Activated naive CD8-positive, alpha-beta T cell treated with anti-CD3 and anti-CD28 coated beads for 36 hours (primary cell): ENCODE results near the gene GNAT2. TPM values are rescaled to one million over a fixed set of nuclear protein-coding genes. Genes with fewer than 3 reads are reported as not detected.

Experiments used
- DNase-seq: peaks from one replicate; pipeline ENCODE4 v3.0.0; 2021
- H3K27ac Mint-ChIP-seq: one replicate; pipeline ENCODE4 v1.8.0; 2022; ENCODE audit warnings: mild to moderate bottlenecking, moderate library complexity, mixed read lengths
- H3K27me3 Mint-ChIP-seq: one replicate; pipeline ENCODE4 v1.8.0; 2022; ENCODE audit warnings: mild to moderate bottlenecking, mixed read lengths
- H3K36me3 Mint-ChIP-seq: one replicate; pipeline ENCODE4 v1.8.0; 2021; ENCODE audit warnings: mild to moderate bottlenecking, mixed read lengths
- H3K4me1 Mint-ChIP-seq: one replicate; pipeline ENCODE4 v1.8.0; 2021; ENCODE audit warnings: mixed read lengths
- H3K4me3 Mint-ChIP-seq: one replicate; pipeline ENCODE4 v1.8.0; 2022; ENCODE audit warnings: mild to moderate bottlenecking, moderate library complexity, mixed read lengths
- H3K9me3 Mint-ChIP-seq: one replicate; pipeline ENCODE4 v1.8.0; 2022; ENCODE audit warnings: mixed read lengths
- total RNA-seq, 2 experiments: library from RNA; stranded (reverse); gene quantifications; one replicate each; pipeline ENCODE4 v1.2.3, GENCODE V29; 2021

Gene GNAT2
- total RNA-seq, 2 experiments from 2014 or later, result 0.64 to 0.91 TPM

DNA sequence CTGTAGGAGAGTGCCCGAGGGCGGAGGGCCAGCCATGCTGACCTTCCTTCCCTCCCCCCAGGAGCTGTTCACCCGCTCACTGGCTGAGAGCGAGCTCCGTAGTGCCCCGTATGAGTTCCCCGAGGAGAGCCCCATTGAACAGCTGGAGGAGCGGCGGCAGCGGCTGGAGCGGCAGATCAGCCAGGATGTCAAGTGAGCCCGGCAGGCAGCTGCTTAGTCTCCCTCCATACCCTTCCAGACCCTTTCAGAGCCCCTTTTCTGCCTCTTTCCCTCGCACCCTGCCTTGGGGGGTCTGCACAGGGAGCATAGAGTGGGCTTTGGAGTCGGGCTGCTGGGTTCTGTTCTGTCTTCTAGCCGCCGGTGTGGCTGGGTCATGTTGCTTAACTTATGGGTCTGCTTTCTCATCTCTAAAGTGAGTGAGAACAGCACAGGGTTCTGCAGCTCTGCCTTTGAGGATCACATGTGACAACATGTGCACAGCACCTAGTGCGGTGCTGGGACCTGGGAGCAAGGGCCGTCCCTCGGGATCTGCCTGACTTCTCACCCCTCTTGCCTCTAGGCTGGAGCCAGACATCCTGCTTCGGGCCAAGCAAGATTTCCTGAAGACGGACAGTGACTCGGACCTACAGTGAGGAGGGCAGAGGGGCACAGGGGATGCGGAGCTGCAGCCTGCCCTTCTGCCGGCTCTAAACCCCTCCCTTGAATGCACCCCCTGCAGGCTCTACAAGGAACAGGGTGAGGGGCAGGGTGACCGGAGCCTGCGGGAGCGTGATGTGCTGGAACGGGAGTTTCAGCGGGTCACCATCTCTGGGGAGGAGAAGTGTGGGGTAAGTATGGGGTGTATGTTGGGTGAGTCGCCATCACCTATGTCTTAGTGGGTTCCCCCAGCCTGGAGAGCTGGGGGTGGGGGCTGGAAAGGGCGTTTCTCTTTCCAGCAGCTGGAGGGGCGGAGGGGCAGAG, 6.5 kb upstream of the GNAT2 start:
- Mint-ChIP-seq H3K27me3 (no peaks in the 10 kb centered on the region), H3K4me3 (no peak overlapping the region), H3K4me1 (peaks cover 27% of the 10 kb centered on the region), H3K27ac (no peak overlapping the region), H3K36me3 (peaks cover 16% of the 10 kb centered on the region), H3K9me3 (no peaks in the 10 kb centered on the region)
- DNase-seq, result no peak

DNA sequence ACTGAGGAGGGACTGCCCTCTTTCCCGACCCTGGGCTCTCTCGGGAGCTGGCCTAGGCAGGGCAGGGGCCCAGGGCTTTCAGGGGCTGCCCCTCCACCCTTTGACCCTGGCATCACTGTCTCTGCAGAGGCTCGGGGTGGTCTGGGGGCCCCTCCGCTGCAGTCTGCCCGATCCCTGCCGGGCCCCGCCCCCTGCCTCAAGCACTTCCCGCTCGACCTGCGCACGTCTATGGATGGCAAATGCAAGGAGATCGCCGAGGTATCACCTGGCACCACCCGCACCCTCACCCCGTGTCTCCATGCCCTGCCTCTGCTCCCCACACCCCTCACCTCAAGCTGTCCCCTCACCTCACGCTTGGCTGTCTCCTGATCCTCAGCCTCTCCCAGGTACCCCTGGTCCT, 5.8 kb upstream of the GNAT2 start:
- Mint-ChIP-seq H3K27ac (no peak overlapping the region), H3K36me3 (peaks cover 16% of the 10 kb centered on the region), H3K4me1 (peaks cover 27% of the 10 kb centered on the region), H3K9me3 (no peaks in the 10 kb centered on the region), H3K27me3 (no peaks in the 10 kb centered on the region), H3K4me3 (no peak overlapping the region)
- no peak for DNase-seq

DNA sequence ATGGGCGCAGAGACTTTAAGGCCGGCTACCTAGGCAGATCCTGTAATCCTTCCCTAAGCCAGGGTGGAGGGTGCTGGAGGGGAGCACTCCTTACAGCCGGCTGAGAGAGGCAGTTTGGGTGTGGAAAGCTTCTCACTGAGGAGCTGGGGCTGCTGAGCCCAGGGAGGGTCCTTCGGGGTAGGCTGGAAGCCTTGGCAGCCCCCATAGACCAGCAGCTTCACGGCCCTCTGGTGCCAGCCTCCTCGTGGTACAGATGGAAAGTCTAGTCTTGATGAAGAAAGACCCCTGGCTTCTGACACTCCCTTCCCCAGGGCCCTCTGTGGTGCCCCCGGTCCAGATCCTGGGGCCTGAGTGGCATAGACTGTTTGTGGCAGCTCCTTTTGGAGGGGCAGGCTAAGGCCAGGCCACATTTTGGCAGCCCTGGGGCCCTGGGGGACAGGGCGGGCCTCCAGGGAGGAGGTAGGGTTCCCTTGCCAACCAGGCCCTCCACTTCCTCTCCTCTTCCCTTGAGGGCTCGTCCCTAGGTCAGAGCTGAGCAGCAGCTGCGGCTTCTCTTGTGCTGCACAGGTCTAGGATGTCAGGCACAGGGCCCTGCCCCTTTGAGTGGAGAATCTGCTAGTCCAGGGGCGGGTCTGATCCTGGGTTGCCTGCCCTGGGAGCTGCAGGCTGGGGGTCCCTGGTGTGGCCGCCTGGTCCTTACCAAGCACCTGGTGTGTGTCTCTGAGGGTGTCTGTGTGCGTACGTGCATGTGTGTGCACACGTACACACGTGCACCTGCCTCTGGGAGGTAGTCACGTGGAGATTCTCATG, 5.0 kb upstream of the GNAT2 start:
- no peaks in the 10 kb centered on the region for H3K9me3 Mint-ChIP-seq
- H3K4me1 Mint-ChIP-seq, result peaks cover 27% of the 10 kb centered on the region
- no peaks in the 10 kb centered on the region for H3K27me3 Mint-ChIP-seq
- H3K4me3 Mint-ChIP-seq, result peak overlapping the region; percentile 29
- no peak for DNase-seq
- peaks cover 16% of the 10 kb centered on the region for H3K36me3 Mint-ChIP-seq
- peak overlapping the region; percentile 67 for H3K27ac Mint-ChIP-seq

DNA sequence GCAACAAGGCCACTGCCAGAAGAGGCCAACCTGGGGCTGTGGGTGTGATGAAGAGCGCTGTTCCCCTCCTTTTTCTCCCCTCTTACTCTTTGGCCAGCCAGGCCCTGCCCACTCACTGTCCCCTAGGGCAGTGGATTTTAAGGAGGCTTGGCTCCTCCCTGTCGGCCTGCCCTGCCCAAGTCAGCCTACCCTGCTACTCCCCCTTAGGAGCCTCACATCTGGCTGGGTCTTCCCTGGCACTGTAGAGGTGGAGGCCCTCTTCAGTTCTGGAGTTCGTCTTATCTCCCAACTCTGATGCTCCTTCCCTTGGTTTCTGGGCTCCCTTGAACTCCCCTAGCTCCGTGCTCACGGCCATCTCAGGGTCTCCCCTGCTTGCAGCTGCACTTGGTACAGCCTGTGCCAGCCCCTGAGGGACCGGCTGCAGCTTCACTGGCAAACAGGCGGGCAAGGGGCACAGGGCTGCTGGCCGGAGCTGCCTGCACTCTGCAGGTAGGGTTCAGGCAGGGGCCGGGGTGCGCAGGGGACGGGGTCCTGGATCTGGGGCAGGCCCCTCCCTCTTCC, 4.3 kb upstream of the GNAT2 start:
- peaks cover 31% of the 10 kb centered on the region for H3K4me1 Mint-ChIP-seq

DNA sequence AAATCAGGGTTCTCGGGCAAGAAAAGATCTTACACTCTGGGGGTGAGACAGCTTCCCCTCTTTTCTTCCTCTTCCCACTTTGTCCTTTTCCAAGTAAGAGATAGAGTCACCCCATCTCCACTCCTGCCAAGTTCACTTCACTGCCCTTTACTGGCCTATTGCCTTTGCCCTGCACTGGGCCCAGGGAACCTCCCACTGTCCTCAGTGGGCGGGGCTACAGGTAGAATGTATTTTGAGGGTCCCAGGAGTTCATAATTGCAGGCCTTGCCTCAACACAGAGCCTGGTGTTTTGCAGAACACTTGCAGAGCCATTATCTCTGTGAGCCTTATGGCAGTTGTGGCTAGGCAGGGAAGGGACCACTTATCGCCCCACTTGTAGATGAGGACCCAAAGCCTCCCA, 3.5 kb upstream of the GNAT2 start:
- no peak for DNase-seq
- Mint-ChIP-seq H3K9me3 (no peaks in the 10 kb centered on the region), H3K27ac (peak overlapping the region; percentile 38), H3K4me3 (peak overlapping the region; percentile 96), H3K4me1 (peaks cover 34% of the 10 kb centered on the region), H3K36me3 (peaks cover 14% of the 10 kb centered on the region), H3K27me3 (no peaks in the 10 kb centered on the region)

More for the DNA sequence above, 4.3 kb upstream of the GNAT2 start:
- H3K36me3 Mint-ChIP-seq, result peaks cover 14% of the 10 kb centered on the region
- H3K4me3 Mint-ChIP-seq, result peak overlapping the region; percentile 59
- H3K27ac Mint-ChIP-seq, result peak overlapping the region; percentile 25
- no peaks in the 10 kb centered on the region for H3K9me3 Mint-ChIP-seq
- H3K27me3 Mint-ChIP-seq, result no peaks in the 10 kb centered on the region
- no peak for DNase-seq

DNA sequence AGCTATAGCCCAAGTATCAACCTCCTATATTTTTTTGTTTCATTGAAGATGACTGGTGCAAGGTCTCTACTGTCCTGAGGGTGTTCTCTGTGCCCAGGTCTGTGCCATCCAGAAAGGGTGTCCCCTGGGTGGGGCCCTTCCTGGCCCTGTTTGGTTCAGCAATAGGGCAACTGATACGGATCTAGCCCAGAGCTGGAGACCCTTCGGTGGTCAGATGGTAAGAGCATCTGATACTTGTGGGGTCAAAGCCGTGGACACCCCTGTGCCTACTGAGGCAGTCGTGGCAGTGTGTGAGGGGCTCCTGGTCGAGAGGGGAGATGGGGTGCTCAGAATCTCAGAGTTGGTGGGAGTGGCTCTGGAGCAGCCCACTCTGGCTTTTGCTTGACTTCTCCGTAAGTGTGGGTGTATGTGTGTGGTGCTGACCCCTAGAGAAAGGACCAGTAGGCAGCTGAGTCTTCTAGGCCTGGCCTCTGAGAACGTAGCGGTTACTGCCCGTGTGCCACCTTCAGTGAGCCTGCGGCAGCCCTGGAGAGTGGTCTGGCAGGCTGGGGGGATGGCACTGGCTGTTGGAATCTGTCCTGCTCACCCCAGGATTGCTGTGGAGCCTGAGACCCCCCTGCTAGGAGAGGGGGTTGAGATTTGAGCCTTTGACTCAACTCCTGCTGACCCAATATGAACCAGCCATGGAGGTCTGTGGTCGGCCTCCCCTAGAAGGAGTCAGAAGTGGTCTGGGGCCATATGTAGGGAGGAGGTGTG, 2.9 kb upstream of the GNAT2 start:
- no peaks in the 10 kb centered on the region for H3K27me3 Mint-ChIP-seq
- H3K4me3 Mint-ChIP-seq, result peak overlapping the region; percentile 96
- DNase-seq, result no peak
- H3K27ac Mint-ChIP-seq, result peak overlapping the region; percentile 96
- peaks cover 14% of the 10 kb centered on the region for H3K36me3 Mint-ChIP-seq
- peaks cover 39% of the 10 kb centered on the region for H3K4me1 Mint-ChIP-seq
- no peaks in the 10 kb centered on the region for H3K9me3 Mint-ChIP-seq

DNA sequence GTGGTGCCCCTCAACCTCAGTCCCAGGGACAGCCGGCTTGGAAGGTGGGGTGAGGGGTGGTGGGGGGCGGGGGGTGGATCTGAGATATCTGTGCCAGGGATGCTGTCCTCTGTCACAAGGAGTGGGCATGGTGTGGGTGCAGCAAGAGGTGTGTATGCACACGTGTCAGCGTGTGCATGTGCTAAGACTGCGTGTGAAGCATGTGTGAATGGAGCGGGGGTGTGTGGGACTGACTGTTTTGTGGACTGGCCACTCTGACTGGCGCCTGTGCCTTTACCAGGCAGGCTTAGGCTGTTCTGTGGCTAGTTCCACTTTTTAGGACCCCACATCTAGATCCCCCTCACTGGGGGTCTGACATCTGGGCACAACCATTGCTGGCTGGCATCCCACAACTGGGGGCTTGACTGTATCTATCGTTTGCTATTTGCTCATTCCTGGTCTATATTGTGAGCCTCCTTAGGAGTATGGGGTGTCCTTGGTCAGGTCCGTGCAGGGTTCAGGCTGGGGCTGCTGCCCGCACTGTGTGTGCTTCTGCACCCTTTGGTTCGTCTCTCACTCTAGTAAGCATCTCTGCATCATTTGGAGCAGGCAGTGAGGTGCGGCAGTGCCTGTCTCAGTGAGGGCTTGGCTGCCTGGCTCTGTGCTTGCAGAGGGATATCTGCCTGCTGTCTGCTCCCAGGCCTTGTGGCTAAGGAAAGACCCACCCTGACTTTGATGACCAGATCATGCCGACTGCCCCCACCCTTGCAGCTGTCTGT, 2.1 kb upstream of the GNAT2 start:
- Mint-ChIP-seq H3K4me1 (peaks cover 43% of the 10 kb centered on the region), H3K27ac (peak overlapping the region; percentile 96), H3K36me3 (peaks cover 14% of the 10 kb centered on the region), H3K27me3 (no peaks in the 10 kb centered on the region), H3K4me3 (peak overlapping the region; percentile 96), H3K9me3 (no peaks in the 10 kb centered on the region)
- no peak for DNase-seq

DNA sequence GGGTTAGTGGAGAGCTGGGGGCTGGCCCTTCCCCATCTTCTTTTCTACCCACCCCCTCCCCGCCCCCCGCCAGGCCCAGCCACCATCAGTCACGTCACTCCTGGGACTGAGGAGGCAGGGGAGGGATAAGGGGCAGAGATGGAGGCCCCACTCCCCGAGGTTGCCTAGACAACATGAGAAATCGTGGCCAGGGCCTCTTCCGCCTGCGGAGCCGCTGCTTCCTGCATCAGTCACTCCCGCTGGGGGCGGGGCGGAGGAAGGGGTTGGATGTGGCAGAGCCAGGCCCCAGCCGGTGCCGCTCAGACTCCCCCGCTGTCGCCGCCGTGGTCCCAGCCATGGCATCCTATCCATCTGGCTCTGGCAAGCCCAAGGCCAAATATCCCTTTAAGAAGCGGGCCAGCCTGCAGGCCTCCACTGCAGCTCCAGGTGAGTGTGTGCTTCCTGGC, 1.4 kb upstream of the GNAT2 start:
- H3K27ac Mint-ChIP-seq, result peak overlapping the region; percentile 96
- DNase-seq, result peak; percentile 98
- H3K36me3 Mint-ChIP-seq, result peaks cover 14% of the 10 kb centered on the region
- peaks cover 50% of the 10 kb centered on the region for H3K4me1 Mint-ChIP-seq
- no peaks in the 10 kb centered on the region for H3K9me3 Mint-ChIP-seq
- peak overlapping the region; percentile 96 for H3K4me3 Mint-ChIP-seq
- H3K27me3 Mint-ChIP-seq, result no peaks in the 10 kb centered on the region

DNA sequence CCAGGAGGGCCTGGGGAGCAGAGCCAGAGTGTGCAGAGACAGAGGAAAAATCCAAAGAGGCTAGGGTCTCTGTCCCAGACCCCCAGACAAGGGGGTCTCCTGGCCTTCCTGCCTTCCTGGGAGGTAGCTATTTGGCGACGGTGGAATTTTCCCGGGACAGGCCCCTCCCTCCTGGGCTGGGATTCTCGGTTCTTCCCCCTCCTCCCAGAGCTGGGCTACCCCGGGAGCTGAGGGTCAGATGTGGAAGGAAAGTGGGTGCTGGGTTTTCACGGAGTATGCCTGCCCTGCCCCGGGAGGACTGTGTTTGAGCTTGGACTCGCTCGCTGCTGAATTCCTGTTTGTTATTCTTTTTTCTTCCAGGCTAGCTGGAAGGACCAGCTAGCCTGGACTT, 980 bp upstream of the GNAT2 start:
- Mint-ChIP-seq H3K4me1 (peaks cover 52% of the 10 kb centered on the region), H3K9me3 (no peaks in the 10 kb centered on the region), H3K27me3 (no peaks in the 10 kb centered on the region), H3K4me3 (peak overlapping the region; percentile 96), H3K27ac (peak overlapping the region; percentile 96), H3K36me3 (peaks cover 14% of the 10 kb centered on the region)
- no peak for DNase-seq

DNA sequence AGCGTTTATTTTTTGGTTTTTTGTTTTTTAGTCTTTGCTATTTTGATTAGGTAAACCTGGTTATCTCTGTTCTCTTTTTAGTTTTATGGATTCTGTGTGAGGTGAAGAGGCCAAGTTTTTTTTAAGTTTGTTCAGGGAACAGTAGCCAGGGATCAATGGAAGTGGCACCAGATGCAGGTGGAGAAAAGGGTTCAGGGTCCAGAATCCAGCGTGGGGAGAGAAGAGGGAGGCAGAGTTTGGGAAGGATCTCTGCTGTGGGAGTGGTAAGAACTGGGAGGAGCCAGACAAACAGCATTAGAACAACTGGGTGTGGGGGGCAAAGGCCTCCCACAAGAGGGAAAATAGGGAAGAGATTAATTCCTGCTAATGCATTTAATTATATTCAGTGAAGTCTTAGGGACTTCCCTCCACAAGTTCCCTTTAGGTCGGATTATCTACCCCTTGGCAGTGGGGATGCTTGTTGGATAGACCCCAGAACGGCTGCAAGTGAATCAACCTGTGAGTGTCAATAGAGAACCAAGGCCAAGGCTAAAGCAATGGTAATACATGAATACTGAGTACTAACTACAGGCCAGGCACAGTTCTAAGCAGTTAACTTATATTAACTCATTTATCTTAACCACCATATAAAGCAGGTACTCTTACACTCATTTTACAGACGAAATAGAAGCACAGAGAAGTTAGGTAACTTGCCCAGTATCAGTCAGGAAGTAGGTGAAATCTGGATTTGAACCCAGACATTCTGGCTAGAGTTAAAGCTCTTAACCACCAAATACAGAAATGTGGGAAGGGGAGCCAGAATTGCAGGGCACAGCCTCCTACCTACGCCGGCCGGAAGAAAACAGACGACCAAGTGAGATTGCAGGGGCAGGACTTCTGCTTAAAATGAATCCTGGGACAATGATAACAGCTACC, 498 bp downstream of the GNAT2 start:
- Mint-ChIP-seq H3K4me1 (peaks cover 49% of the 10 kb centered on the region), H3K27ac (peak overlapping the region; percentile 96)

DNA sequence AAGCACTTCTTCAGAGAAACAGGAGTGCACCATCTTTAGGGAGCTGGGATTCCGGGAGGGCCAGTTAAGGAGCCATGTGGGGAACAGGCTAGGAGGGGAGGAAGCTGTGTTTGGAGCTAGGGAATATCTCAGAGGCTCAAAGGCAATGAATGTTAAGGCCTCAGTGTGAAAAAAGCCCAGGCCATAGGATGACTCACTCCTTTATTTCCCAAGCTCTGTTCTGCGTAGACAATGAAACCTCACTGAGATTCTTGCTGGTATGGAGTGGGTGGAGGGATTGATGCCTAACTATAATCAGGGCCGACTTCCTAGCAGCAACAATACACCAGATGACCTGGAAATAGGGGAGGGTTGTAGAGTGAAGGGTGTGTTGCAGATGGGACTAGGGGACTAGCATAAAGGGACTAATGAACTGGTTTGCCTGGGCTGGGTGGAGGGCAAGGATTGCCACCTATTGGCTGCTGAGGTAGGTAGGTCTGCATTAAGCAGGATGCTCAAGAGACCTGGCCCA, 2.1 kb downstream of the GNAT2 start:
- Mint-ChIP-seq H3K36me3 (peaks cover 9% of the 10 kb centered on the region), H3K9me3 (no peaks in the 10 kb centered on the region), H3K27me3 (no peaks in the 10 kb centered on the region), H3K27ac (no peak overlapping the region), H3K4me3 (no peak overlapping the region), H3K4me1 (peaks cover 34% of the 10 kb centered on the region)
- DNase-seq, result no peak

More for the DNA sequence above, 498 bp downstream of the GNAT2 start:
- Mint-ChIP-seq H3K36me3 (peaks cover 14% of the 10 kb centered on the region), H3K4me3 (peak overlapping the region; percentile 96), H3K9me3 (no peaks in the 10 kb centered on the region), H3K27me3 (no peaks in the 10 kb centered on the region)
- no peak for DNase-seq

DNA sequence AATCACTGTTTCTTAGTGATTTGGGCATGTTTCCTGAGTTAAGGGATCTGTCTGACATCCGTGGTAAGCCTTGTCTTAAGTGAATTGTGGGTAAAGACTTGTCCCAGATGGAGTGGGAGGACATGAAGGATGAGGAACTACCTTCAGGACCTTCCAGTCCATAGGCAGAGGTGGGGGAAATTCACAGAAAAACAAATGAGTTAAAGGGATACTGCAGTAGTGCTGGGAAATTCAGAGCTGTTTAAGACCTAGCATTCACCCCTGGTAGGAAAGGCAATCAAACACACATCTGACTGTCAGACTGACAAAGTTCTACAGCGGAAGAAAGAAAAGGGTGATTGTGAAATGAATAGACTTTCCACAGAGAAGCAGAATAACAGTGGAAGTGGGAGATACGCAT, 3.0 kb downstream of the GNAT2 start:
- Mint-ChIP-seq H3K27ac (no peak overlapping the region), H3K27me3 (no peaks in the 10 kb centered on the region), H3K9me3 (no peaks in the 10 kb centered on the region), H3K36me3 (peaks cover 3% of the 10 kb centered on the region), H3K4me3 (no peak overlapping the region), H3K4me1 (peaks cover 27% of the 10 kb centered on the region)
- no peak for DNase-seq

DNA sequence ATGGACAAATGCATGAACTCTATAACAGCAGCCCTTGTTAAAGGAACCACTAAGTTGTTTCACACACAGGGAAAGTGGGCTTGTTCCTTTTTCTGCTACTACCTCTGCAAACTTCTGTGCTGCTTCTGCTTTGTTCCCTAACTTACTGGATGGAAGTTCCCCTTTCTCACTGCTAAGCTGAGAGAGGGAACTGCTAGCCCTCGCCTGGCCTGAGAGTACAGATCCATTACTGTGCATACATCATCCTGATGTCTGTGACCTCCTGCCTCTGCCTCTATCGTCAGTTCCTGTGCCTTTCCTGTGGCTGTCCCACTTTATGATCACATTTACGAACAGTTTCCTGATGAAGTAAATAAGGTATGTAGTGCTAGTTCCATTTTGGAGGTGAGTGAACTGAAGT, 3.5 kb downstream of the GNAT2 start:
- H3K27me3 Mint-ChIP-seq, result no peaks in the 10 kb centered on the region
- no peak for DNase-seq
- no peaks in the 10 kb centered on the region for H3K9me3 Mint-ChIP-seq
- peaks cover 3% of the 10 kb centered on the region for H3K36me3 Mint-ChIP-seq
- H3K27ac Mint-ChIP-seq, result no peak overlapping the region
- H3K4me3 Mint-ChIP-seq, result no peak overlapping the region
- peaks cover 25% of the 10 kb centered on the region for H3K4me1 Mint-ChIP-seq
